ENCODE measurements around the gene CCDC183.

The CCDC183 gene

DNA sequence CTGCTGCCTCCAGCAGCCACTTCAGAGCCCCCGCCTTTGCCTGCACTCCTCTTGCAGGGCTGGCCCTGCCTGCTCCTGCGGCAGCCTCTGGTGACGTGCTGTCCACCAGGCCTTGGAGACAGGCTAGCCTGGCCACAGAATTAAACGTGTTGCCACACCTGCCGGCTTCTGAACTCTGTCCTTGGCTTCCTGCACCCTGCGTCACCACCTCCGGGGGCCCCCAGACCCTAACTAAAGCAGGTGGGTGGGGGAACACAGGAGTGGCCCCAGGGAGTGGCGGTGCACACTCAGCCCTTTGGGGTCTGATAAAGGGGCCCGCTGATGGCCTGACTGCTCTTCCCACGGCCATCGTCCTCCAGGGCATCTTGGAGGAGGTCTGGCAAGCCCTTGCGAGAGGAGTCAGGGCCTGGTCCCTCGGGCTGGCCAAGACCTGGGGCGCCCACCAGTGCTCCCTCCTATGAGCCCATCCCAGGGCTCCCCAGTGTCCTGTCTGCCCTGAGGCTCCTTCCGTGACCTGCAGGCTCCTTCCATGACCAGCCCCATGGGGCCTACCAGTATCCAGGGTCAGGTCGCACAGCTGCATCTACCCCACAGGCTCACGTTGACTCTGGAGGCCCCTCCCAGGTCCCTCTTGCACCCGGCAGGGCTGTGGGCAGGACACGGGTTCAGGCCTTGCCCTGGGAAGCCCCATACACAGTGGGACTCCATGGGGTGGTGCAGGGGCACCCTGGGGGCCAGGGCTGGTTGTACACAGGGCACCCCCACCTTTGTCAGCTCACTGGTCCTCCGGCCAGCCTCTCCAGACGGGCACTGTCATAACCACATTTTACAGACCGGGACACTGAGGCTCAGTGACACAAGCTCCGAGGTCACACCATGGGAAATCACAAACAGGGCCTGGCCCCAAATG lies 55.0 kb downstream of the CCDC183 start:
- no peak for FAIRE-seq

- FAIRE-seq: no peak
Measured at GRCh38 chr9:136851941-136852663, 56.0 kb downstream of the CCDC183 start, which contains the start of gene MAMDC4. TSS of gene MAMDC4 (plus strand) at chr9:136852346. CDS start at chr9:136852417, 71 bp downstream.

DNA sequence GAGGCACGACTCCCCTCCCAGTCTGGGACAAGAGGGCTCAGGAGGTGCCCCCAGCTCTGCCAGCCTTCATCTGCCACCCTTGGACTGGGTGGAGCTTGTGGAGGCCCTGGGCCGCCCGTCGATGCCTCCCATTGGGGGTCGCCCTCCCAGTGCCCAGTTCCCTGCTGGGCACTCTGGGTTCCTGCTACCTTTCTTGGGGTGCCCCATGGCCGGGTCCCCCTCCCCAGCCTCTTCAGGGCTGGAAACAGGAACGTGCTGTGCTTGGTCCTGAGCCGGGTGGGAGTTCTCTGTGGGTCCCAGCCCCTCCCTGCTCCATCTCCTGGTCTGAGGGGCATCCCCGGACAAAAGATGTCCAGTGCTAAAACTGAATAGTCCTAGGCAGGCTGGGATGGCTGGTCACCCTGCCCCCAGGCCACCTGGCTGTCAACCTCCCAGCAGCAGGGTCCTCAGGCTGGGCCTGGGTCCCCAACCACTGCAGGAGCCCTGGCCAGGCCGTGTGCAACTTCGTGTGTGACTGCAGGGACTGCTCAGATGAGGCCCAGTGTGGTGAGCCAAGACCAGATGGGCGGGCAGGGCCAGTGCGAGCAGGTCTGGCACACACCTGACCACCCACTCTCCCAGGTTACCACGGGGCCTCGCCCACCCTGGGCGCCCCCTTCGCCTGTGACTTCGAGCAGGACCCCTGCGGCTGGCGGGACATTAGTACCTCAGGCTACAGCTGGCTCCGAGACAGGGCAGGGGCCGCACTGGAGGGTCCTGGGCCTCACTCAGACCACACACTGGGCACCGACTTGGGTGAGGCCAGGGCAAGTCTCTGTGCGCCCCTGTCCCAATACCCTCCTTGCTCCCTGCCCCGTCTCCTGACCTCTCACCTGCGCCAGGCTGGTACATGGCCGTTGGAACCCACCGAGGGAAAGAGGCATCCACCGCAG lies 56.8 kb downstream of the CCDC183 start:
- FAIRE-seq: no peak

DNA sequence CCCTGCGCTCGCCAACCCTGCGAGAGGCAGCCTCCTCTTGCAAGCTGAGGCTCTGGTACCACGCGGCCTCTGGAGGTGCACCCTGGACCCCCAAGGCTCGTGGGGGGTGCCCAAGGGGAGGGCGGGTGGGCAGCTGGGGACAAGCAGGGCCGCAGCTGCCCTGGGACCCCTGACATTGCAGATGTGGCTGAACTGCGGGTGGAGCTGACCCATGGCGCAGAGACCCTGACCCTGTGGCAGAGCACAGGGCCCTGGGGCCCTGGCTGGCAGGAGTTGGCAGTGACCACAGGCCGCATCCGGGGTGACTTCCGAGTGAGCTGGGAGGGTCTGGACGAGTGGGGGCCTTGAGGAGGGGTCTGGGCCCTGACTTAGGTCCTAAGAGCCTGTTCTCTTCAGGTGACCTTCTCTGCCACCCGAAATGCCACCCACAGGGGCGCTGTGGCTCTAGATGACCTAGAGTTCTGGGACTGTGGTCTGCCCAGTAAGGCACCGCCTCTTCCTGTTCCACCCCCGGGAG lies 57.5 kb downstream of the CCDC183 start:
- FAIRE-seq: no peak

- no peak for FAIRE-seq
Measured at GRCh38 chr9:136854113-136854841, 58.1 kb downstream of the CCDC183 start.

- FAIRE-seq: no peak
Measured at GRCh38 chr9:136854842-136855460, 58.8 kb downstream of the CCDC183 start.

DNA sequence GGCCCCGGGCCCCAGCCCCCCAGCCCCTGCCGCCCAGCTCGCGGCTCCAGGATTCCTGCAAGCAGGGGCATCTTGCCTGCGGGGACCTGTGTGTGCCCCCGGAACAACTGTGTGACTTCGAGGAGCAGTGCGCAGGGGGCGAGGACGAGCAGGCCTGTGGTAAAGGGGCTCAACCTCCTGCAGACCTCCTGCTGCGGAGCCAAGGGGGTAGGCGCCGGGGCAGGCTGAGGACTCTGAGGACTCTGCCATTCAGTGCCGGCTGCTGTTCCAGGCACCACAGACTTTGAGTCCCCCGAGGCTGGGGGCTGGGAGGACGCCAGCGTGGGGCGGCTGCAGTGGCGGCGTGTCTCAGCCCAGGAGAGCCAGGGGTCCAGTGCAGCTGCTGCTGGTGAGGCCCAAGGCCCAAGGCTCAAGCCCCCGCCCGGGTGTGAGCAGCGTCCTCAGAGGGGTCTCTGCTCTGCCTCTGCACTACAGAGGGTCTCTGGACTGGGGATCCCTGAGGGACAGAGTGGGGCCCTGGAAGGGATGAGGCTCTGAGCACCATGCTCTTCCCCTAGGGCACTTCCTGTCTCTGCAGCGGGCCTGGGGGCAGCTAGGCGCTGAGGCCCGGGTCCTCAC lies 59.4 kb downstream of the CCDC183 start:
- no peak for FAIRE-seq

DNA sequence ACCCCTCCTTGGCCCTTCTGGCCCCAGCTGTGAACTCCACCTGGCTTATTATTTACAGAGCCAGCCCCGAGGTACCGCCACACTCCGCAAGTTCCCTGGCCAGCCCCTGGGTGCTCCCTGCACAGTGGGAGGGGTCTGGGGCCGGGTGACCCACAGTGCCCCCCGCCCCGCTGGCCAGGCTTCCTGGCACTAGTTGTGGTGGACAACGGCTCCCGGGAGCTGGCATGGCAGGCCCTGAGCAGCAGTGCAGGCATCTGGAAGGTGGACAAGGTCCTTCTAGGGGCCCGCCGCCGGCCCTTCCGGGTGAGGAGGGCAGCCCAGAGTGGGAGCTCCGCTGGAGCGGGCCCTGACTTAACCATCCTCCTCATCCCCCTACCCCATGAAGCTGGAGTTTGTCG lies 59.9 kb downstream of the CCDC183 start:
- FAIRE-seq: no peak

GRCh38 chr9:136856541-136857141 lies 60.5 kb downstream of the CCDC183 start:
- FAIRE-seq: no peak

- no peak for FAIRE-seq
Measured at GRCh38 chr9:136857166-136857565, 61.0 kb downstream of the CCDC183 start.
